ENCODE data around the gene RPS5. TPM values are rescaled to one million over a fixed set of nuclear protein-coding genes. Genes with fewer than 3 reads are reported as not detected.

RPS5 gene
- total RNA-seq, 4 donors from 2014 or later: 1,209 to 2,449 (median 1,340) TPM

- Histone ChIP-seq H3K4me1 (peaks cover 29 to 41% of the 10 kb centered on the region in 2 donors), H3K36me3 (no peaks in the 10 kb centered on the region), H3K4me3 (replicated peaks in 1 of 3) (no peak overlapping the region), H3K9me3 (no peaks in the 10 kb centered on the region), H3K27me3 (no peaks in the 10 kb centered on the region), H3K27ac (no peak overlapping the region)
- WGBS, 2 donors: 90 to 97% methylated on average over 5 of the region's 6 CpGs
- TF ChIP-seq POLR2A (IDR thresholded peaks at IDR 0.05): no peak
- no peak for TF ChIP-seq CTCF (IDR thresholded peaks at IDR 0.05)
- no peak for DNase-seq
- intact Hi-C loops (cut with DNase I): loop anchor here (10.0 kb wide), 1 partner anchor 58 kb away; the partner anchor contains the start of gene ZSCAN22
Measured at GRCh38 chr19:58382997-58383603, 4.0 kb upstream of the RPS5 start.

GRCh38 chr19:58385313-58385890, 1.7 kb upstream of the RPS5 start:
- WGBS, 2 donors: 92 to 100% methylated on average over 2 to 4 of the region's 9 CpGs
- Histone ChIP-seq H3K27me3 (no peaks in the 10 kb centered on the region), H3K27ac (peak overlapping the region in 2 of 3 donors; percentile 89 to 93), H3K36me3 (peaks cover 0 to 4% of the 10 kb centered on the region in 2 donors), H3K4me3 (replicated peaks in 1 of 3) (peak overlapping the region in 2 of 3 donors; percentile 54 to 82), H3K9me3 (no peaks in the 10 kb centered on the region), H3K4me1 (peaks cover 21 to 31% of the 10 kb centered on the region in 2 donors)
- intact Hi-C loops (cut with DNase I): loop anchor here (10.0 kb wide), 1 partner anchor 61 kb away; the partner anchor contains the start of gene ZSCAN22
- TF ChIP-seq CTCF (IDR thresholded peaks at IDR 0.05): no peak
- no peak for TF ChIP-seq POLR2A (IDR thresholded peaks at IDR 0.05)
- no peak for DNase-seq

GRCh38 chr19:58385891-58386575, 1.0 kb upstream of the RPS5 start:
- peak in 1 of 2 donors; percentile 29 for DNase-seq
- H3K4me1 ChIP-seq: peaks cover 21 to 30% of the 10 kb centered on the region in 2 donors
- no peaks in the 10 kb centered on the region for H3K27me3 ChIP-seq
- TF ChIP-seq POLR2A (IDR thresholded peaks at IDR 0.05) (no peak), CTCF (IDR thresholded peaks at IDR 0.05) (no peak)
- H3K36me3 ChIP-seq: peaks cover 0 to 4% of the 10 kb centered on the region in 2 donors
- WGBS, 2 donors: 9 to 13% methylated on average over 13 to 20 of the region's 36 CpGs
- peak overlapping the region; percentile 89 to 99 (median 93) for H3K27ac ChIP-seq
- intact Hi-C loops (cut with DNase I): loop anchor here (10.0 kb wide), 1 partner anchor 61 kb away; the partner anchor contains the start of gene ZSCAN22
- H3K9me3 ChIP-seq: no peaks in the 10 kb centered on the region
- peak overlapping the region; percentile 54 to 82 (median 57) for H3K4me3 ChIP-seq (replicated peaks in 1 of 3)

GRCh38 chr19:58387338-58388174, 487 bp downstream of the RPS5 start:
- Histone ChIP-seq H3K4me1 (peaks cover 15 to 20% of the 10 kb centered on the region in 2 donors), H3K27ac (peak overlapping the region in 1 of 3 donors; percentile 89), H3K9me3 (no peaks in the 10 kb centered on the region), H3K27me3 (no peaks in the 10 kb centered on the region), H3K4me3 (replicated peaks in 1 of 3) (peak overlapping the region; percentile 54 to 82 (median 57)), H3K36me3 (peaks cover 0 to 9% of the 10 kb centered on the region in 2 donors)
- TF ChIP-seq CTCF (IDR thresholded peaks at IDR 0.05): no peak
- no peak for TF ChIP-seq POLR2A (IDR thresholded peaks at IDR 0.05)
- intact Hi-C loops (cut with DNase I): loop anchor here (10.0 kb wide), 1 partner anchor 63 kb away; the partner anchor contains the start of gene ZSCAN22
- WGBS, 2 donors: 9% methylated on average over 39 of the region's 39 CpGs
- no peak for DNase-seq

Data from thyroid gland (tissue), 4 donors.